T-helper 22 cell (primary cell): ENCODE data around the gene NOTCH1.

Experiments
- DNase-seq: peaks from one replicate; pipeline ENCODE4 v3.0.0-alpha.2; 2020; ENCODE audit warnings: low read depth

Gene NOTCH1

DNA sequence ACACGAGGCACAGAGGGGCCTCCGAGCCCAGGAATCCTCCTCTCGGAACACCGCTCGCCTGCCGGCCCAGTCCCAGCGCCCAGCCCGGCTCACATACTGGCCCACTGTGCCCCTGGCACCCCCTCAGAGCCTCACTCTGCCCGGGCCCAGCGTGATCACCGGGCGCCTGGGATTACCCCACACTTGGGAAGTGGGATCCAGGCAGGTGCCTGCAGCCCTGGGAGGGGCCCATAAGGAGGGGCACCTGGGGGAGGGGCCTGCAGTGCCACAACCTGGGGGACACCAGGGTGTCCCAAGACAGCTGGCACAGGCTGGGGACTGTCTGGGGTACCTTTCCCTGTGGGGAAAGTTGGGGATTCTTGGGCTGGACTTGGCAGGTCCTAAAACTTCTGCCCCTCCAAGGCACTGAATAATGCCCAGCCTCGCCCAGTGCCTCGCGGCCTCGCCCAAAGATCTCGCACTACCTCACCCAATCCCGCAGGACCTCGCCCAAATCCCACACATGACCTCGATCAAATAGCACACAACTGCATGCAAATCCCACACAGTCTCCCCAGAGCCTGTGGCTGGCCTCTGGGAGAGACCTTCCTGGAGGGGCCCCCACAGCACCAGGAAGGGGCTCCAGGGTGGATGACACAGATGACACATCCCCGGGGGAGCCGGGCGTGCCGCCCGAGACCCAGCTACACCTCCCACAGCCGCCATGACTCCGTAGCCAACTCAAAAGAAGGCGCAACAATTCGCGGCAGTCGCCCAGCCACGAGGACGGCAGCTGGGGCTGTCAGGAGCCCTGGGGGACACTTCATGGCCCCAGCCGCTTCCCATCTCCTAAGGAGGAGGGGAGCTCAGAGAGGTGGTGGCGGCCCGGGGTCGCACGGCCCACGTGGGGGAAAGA, 13.7 kb downstream of the NOTCH1 start:
- no peak for DNase-seq

DNA sequence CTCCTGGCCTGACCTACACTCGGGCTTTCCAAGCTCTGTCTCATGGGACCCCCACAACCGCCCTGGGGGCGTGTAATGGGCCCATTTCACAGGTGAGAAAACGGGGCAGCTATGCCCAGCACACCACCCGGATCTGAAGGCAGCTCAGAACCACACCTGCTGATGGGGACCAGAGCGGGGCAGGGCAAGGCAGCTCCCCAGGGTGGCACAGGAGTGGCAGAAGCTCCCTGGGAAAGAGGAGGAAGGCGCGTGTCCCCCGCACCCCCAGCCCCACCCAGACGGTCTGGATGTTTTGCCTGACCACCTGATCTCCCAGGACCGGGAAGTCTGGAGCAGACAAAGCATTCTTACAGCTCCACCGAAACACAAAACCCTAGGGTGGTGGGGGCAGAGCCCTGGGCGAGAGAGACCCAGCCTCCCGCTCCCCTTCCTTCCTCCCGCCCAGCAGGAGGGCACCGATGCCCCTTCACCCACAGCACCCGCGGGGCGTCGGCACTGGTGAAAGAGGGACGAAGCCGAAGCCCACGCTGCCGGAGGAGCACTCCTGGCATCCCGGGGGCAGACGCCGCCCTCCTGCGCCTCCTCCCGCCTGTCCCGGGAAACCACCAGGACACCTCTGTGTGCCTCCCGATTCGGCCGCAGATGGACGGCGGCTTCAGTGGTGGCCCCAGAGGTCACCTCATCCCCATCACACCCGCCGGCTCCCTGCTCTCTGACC, 14.5 kb downstream of the NOTCH1 start:
- DNase-seq: no peak

DNA sequence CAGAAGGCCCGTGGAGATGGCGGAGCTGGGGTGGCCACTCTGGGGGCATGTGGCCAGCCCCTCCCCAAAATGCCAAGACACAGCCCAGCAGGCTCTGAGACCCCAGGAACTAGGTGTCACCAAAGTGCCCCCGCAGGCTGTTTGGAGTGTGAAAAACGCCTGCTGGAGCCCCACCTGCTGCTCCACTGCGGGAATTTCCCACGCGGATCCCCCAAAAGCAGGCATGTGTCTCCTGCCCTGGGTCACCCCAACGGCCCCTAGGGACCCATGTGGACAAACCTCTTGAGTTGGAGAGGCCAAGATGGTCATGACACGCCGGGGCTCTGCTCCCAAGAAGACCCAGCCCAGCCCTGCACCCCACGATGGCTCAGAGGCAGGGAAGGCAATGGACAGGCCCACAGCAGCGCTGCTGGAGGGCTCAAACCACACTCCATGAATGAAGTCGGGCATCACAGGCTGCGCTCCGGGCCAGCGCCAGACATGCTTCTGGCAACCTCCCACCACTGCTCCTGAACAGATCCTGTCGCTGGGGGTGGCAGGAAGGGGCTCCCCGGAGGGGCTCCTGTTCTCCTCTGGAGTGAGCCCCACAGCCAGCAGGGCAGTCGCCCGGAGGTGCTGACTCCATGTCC, 15.3 kb downstream of the NOTCH1 start:
- DNase-seq: no peak

DNA sequence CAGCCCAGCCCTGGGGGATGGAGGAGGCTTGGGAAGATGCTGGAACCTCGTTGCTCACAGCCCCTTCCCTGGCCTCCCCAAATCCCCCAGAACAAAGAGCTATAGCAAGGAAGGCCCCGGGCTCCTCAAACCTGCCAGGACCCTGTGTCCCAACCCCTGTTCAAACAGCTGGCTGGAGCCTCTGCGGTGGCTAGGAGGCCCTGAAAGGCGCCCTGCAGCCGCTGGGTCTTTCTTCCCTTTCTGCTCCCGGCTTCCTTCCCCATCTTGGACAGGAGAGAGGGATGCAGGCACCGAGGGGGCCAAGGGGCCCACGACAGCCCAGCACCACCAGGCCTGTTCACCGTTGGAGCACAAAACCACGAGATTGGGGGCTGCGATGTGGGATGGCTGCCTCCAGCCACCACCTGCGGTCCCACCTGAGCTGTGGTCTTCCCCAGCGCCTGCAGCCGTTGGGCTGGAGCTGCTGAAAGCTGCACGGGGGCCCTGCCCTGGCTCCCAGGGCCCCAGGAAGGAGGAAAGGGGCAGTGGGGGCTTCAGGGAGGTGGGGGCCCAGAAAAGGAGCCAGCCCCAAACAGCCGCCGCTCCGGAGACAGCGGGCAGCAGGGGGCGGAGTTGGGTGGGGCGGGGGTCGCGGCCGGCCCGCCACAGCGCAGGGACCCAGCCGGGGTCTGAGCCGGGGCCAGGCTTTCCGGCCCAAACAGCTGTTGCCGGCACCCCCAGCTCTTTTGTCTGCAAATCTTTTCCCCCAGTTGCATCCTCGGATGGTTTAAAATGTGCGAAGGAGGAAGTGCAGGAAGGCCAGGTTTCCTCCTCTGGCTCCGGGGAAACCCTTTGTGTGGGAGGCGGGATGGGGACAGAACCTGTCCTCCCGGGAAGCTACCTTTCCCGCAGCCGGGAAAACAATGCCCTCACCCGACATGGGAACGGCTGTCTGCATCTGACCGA, 16.1 kb downstream of the NOTCH1 start:
- no peak for DNase-seq

DNA sequence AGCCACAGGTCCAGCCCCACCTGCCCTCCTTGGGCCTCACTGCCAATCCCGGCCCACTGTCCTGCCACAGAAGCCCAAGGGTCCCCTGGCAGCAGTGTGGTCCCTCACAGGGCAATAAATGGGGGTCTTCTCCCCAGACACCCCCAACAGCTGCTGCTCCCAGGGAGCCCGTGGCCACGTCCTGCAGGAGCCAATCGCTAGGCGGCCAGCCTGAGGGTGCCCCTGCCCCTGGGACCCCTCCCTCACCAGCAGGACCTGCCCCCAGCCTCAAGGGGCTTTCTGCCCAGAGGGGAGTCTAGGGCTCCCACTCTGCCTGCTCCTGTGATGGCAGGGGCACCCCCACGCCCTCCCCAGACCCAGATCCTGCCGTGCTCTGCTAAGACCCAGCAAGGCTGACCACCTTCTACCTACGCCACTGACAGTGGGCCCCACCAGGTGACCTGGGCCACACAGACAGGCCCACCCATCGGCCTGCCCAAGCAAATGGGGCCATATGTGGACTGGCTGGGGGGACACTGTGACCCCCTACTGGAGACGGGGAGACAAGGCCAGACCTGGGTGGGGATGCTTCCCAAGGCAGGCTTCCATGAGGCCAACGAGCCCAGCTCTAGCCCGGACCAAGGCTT, 17.0 kb downstream of the NOTCH1 start:
- DNase-seq: no peak

DNA sequence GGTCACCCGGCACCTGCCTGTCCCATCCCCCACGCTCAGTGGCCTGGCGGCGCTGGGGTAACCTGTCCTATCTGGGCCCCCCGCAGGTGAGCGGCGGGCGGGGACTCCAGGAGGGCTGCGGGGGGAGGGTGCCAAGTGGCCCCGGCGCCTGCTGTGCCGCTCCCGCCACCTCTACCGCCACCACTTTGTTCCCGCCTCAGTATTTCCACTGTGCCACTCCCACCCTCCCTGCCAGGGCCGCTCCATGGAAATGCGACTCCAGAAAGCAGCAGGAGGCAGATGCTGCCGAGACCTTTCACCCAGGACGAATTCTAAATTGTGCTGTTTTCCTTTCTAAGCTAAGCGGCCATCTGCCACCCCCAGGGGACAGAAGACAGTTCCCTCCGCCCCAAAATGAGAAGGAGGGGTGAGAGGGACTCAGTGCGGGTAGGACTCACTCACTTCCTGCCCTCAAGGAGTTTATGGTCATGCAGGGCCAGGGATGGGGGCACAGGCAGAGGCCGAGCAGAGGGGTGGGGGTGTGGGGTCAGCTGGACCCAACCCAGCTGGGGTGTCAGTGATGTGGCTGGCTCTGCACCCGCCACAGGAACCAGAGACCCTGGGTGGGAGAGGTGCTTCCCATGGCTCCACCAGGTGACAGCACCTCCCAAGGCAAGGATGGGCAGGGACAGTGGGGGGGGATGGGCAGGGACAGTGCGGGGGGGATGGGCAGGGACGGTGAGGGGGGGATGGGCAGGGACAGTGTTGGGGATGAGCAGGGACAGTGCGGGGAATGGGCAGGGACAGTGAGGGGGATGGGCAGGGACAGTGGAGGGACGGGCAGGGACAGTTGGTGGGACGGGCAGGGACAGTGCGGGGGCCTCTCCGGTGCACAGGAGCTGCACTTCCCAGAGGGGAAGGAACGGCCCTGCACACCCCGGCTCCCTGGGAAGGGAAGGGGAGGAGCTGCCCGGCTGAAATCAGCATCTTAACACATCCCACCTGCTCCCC, 17.8 kb downstream of the NOTCH1 start:
- DNase-seq: no peak

DNA sequence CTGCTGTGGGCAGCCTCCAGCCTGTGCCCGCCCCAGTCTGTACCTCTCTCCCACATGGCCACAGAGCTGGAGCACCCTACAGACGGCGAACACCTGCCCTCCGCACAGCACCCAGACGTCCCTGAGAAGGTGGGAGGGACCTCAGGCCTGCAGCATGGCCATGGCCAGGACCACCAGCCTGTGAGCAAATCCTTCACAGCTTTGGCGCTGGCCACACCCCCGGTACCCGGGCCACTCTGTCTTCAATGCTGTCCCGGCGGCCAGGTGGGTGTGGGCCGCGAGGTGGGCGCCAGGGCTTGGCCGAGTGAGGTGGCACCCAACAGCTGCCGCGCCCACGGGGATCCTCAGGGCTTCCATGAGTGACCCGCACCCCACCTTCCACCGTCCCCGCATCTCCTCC, 18.7 kb downstream of the NOTCH1 start:
- DNase-seq: no peak

DNA sequence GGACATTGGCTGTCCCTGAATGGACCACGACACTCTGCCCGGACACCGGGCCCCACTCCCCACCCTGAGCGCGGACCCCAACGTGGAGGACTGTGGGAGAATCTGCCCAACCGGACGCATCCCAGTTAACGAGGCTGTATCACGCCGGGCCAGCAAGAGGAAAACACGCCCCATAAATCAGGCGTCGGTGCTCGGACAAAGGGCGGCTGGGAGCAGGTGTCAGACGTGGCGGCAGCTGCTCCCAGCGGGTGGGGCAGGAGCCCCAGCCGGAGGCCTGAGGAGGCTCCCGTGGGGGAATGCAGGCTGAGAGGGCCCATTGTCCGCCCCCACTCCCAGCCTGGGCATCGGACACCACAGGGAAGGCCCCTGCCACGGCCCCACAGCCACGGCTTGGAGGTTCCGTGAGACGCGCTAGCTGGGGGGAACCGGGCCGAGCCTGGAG, 19.2 kb downstream of the NOTCH1 start:
- no peak for DNase-seq

DNA sequence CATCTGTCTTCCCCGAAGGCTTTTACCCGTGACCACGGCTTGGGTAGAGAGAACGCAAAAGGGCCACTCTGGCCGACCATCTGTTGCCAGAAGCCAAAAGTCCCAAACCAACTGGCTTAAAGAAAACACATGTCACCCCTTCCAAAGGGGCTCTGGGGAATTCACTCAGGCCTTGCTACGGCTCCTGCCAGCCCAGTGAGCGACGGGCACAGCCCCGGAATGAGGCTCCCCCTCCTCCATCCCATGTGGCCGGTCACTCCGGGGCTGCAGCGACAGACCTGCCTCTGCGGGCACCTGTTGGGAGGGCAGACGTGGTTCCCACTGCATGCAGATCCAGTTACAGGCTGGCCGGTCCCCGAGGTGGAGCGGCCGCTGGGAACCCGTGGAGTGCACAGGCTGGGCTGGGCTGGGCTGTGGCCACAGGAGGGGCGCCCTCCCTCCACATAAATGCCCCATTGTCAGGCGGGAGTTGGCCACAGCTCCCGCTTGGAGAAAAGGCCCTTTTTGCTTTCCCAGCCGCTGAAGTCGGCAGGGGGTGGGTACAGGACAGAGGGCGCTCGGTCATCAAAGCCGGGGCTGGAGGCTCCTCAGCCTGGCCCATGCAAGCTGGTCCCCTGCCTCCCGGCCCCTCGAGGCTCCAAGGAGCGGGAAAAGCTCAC, 19.9 kb downstream of the NOTCH1 start:
- DNase-seq: no peak

DNA sequence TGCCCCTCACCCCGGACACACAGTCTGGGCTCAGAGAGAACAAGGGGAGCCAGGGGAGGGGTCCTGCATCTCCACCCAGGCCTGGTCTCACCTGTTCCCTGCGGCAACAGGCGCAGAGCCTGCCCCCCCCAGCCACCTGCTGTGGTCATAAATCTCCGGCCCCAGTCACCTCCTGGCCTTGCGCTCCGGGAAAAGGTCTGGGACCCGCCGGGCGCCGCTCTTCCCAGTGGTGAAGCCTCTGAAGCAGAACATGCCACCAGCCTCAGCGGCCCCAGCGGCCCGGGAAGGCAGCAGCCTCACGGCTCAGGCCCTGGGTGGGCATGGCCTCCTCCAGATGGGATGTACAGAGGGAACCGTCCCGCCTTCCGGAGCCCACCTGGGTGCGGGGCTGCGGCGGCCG, 20.6 kb downstream of the NOTCH1 start:
- no peak for DNase-seq

DNA sequence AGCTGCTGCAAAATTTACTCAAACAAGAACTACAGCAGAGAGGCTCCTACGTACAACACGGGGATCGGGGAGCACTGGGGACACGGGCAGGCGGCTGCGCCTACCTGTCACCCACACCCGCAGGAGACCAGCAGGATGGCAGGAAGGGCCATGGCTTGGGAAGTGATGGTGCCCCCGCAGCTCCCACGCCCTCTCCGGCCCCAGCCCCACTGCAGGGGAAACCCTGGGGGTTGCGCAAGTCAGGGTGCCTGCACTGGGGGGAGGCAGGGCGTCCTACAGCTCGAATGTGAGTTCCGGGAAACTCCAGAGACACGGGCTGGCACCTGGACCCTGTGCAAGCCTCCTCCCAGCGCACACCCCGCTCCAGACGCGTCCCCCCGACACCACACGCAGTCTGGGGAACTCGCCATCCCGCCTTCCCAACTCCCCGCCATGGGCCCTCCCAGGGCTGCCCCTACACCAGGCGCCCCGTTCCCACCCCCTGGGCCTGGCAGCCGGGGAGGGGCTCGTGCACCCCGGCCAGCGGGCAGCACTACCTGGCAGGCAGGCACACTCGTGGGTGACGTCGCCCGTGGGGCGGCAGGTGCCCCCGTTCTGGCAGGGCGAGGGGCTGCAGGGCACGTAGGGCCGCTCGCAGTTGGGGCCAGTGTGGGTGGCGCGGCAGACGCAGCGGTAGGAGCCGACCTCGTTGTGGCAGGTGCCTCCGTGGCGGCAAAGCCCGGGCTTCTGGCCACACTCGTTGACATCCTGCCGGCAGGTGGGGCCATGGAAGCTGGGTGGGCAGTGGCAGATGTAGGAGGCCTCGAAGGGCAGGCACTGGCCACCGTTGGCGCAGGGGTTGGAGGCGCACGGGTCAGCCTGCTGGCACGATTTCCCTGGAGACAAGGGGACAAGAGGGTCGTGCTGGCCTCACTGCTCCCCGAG, 23.3 kb downstream of the NOTCH1 start:
- DNase-seq: no peak

DNA sequence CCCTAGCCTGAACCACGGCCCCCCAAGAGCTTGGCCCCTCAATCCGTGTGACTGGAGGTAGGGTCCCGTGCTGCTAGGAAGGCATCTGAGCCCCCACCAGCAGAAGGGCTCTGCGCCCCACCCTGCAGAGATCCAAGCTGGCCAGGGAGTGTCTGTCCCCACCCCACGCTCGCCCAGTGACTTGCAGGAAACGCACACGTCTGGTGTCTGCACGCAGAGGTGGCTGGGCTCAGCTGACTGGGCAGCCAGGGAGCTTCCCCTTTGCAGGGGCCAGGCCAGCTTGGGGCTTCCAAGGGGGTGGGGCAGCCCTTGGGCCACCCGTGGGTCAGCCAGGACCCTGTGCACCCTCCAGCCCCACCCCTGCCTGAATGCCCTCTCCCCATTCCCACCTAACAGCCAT, 24.3 kb downstream of the NOTCH1 start:
- DNase-seq: no peak

DNA sequence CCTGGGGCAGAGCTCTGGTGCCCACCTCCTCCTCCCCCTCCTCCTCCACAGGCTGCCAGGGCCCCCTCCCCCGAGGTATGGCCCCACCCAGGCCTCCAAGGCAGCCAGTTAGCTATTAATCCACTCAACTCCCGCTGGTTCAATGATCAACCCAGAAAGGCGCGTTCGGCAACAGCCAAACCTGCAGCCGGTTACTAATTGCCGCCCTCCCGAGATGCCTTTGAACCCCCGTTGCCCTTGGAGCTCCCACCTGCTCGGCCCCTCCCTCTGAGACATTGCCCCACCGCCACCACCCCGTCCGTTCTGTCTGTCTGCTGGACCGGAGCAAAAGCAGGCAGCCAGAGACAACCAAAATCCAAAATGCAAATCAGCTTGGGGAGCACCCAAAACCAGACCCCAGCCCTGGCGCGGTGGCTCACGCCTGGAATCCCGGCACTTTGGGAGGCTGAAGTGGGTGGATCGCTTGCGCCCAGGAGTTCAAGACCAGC, 25.8 kb downstream of the NOTCH1 start:
- no peak for DNase-seq

DNA sequence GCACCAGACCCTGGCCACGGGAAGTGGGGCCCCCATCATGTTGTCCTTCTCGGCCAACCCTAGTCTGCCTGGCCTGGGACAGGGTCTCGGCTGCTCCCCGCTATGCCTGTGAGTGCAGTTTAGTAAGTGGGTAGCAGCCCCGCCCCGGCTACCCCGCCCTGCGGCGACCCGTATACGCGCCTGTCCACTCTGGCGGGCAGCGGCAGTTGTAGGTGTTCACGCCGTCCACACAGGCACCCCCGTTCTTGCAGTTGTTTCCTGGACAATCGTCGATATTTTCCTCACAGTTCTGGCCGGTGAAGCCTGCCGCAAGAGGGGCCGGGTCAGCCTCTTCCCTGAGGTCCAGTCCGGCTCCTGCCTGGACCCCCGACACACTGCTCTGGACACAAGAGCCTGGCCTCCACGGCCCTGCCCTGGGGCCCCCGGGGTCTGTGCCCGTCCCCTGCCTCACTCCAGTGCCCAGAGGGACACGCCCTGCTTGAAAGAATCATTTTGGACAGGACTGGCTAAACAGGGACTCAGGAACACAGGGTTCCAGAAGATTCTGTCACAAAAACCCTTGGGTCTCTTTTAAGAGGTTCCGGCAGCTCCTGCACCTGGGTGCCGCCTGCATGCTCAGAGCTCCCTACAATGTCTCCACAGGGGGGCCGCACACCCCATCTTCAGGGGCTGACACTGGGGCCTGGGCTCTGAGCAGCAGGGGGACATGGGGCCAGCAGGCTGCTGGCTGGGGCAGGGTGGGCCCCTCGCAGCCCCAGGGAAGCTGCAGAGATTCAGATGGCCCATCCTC, 26.4 kb downstream of the NOTCH1 start:
- no peak for DNase-seq

DNA sequence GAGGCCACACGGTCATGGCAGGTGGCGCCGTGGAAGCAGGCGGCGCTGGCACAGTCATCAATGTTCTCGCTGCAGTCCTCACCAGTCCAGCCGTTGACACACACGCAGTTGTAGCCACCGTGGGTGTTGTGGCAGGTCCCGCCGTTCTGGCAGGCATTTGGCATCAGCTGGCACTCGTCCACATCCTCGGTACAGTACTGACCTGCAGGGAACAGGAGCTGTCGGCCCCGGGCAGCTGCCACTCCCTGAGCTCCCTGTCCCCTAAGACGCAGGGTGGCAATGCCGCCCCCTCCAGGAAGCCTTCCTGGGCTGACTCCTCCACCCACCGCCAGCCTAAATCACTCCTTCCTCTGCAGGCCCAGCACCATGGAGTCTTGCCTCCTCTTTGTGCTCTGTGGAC, 27.2 kb downstream of the NOTCH1 start:
- no peak for DNase-seq

DNA sequence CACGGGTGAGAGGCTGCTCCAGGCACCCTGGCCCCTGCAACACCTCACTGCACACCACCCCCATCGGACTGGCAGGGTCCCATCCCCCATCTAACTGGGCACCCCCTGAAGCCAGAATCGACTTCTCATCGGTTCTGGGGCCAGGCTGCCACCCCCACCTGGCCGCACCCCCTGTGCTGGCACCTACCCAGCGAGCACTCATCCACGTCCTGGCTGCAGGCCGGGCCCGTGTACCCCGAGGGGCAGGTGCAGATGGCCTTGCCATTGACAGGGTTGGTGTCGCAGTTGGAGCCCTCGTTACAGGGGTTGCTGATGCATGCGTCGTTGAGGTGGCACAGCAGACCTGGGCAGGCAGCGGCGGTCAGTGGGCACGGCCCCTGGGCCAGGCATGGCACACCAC, 27.9 kb downstream of the NOTCH1 start:
- DNase-seq: no peak

DNA sequence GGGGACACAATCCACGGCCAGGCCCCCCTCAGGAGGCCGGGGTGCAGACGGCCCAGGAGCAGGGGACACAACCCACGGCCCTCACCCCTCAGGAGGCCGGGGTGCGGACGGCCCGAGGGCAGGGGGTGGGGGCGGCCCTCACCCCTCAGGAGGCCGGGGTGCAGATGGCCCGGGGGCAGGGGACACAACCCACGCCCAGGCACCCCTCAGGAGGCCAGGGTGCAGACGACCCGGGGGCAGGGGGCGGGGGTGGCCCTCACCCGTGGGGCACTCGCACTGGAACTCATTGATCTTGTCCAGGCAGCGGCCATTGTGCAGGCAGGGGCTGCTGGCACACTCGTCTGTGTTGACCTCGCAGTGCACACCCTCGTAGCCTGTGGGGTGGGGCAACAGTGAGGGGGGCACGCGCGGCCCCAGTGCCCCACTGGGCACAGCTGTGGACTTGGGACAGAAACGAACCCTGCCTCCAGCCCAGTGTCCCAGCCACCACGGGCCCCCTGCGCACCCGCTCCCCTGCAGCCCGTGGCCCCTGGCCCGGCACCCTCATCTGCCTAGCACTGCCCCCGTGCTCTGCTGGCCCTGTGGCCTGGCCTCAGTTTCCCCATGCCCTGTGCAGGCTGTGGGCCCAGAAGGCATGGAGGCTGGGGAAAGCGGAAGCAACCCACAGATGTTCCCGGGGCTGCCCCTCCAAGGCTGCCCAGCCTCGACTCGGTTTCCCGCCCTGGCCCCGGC, 28.7 kb downstream of the NOTCH1 start:
- no peak for DNase-seq
